Ovary (tissue), 9 donors: ENCODE measurements around the gene P3H4. TPM values are rescaled to one million over a fixed set of nuclear protein-coding genes. Genes with fewer than 3 reads are reported as not detected.

Experiments
- DNase-seq, 5 donors: peaks; one replicate each; pipeline ENCODE4 v3.0.0-alpha.2; 2019 to 2020
- H3K27ac ChIP-seq, 2 donors: fragments of 200-600 bp; one replicate each; pipeline versions ENCODE4 v1.5.1 to v1.8.0; 2019 to 2022
- H3K27me3 ChIP-seq: fragments of 200-600 bp; one replicate; pipeline ENCODE4 v1.8.0; 2022
- H3K36me3 ChIP-seq: fragments of 200-600 bp; sonication (generic); one replicate; pipeline ENCODE4 v1.5.1; 2019
- H3K4me1 ChIP-seq: one replicate; pipeline ENCODE4 v1.8.1; 2013; ENCODE audit warnings: mild to moderate bottlenecking, moderate library complexity; ENCODE audit not compliant: insufficient read depth
- H3K4me3 ChIP-seq: fragments of 200-600 bp; sonication (generic); one replicate; pipeline ENCODE4 v1.5.1; 2017
- H3K9me3 ChIP-seq, 2 donors: fragments of 200-600 bp in 1 of 2; sonication (generic) in 1 of 2; one replicate each; pipeline versions ENCODE4 v1.5.1 to v1.8.1; 2013 to 2019; ENCODE audit warnings: mild to moderate bottlenecking in 1 of 2, moderate library complexity in 1 of 2
- EP300 ChIP-seq: sonication (generic); formaldehyde crosslinking; IDR thresholded peaks from one replicate; pipeline ENCODE4 v1.6.1; 2017; ENCODE audit warnings: antibody characterized with exemption
- POLR2A ChIP-seq: fragments of 450-650 bp; IDR thresholded peaks from one replicate; pipeline ENCODE4 v1.6.1; 2017; ENCODE audit warnings: antibody characterized with exemption, mild to moderate bottlenecking, moderate library complexity
- WGBS, 3 donors: extraction: QIAGEN DNeasy Blood & Tissue Kit in 1 of 3; methylation state at CpG; one replicate each; pipeline versions ENCODE4 v1.1.5 to v1.1.7; 2013 to 2017; 5-methylcytosine and 5-hydroxymethylcytosine counted together
- intact Hi-C, 4 donors: fragments of 100-400 bp; cut with DNase I; formaldehyde crosslinking; loops; one replicate each; pipeline versions ENCODE4 v1.11.0 to v1.15.1; 2022 to 2023
- polyA plus RNA-seq, 2 donors: library from polyadenylated mRNA; stranded (reverse); fragments of 200-250 nt in 1 of 2; fragments of 350-450 nt in 1 of 2; fragmentation: Illumina TruSeq in 1 of 2; extraction: RNeasy Lipid Tissue Mini Kit (QIAGEN cat#74804) in 1 of 2; gene quantifications; one replicate each; pipeline ENCODE4 v1.2.3, GENCODE V29; 2013 to 2014
- total RNA-seq, 7 donors: library from RNA; depleted of rRNA in 2 of 7; stranded (reverse); fragments of >200 nt in 2 of 7; fragmentation: NEBNext Ultra II Directional in 3 of 7; extraction: Animal tissue kit (Norgen Biotek cat#: 25700) in 3 of 7; gene quantifications; one replicate each; pipeline versions ENCODE4 v1.1.0 to v1.2.4, GENCODE V29; 2016 to 2023
- TF ChIP-seq, protein P1 (sequence below), 3 donors: fragments of 450-650 bp in 2 of 3; fragments of 200-600 bp in 1 of 3; IDR thresholded peaks; one replicate each; pipeline versions ENCODE4 v1.5.1 to v1.8.0; 2016 to 2022; ENCODE audit warnings: antibody characterized with exemption in 3 of 3, mild to moderate bottlenecking in 1 of 3
- donor health status: DM: no; HTN: no; CAD: no; lungs with moderate emphysema.
- donor health status: DM: no; HTN: no; CAD: no.
- donor health status: Bipolar disorder and iron deficiency.
- donor health status: DM: yes; HTN: yes; CAD: no.
- donor health status: DM: no; HTN: no; CAD: no.
- donor health status: DM: yes; HTN: yes; CAD: no.

P3H4 gene
- total and polyA plus RNA-seq, 9 donors = 7.7 to 22.1 (median 15.1) TPM

DNA sequence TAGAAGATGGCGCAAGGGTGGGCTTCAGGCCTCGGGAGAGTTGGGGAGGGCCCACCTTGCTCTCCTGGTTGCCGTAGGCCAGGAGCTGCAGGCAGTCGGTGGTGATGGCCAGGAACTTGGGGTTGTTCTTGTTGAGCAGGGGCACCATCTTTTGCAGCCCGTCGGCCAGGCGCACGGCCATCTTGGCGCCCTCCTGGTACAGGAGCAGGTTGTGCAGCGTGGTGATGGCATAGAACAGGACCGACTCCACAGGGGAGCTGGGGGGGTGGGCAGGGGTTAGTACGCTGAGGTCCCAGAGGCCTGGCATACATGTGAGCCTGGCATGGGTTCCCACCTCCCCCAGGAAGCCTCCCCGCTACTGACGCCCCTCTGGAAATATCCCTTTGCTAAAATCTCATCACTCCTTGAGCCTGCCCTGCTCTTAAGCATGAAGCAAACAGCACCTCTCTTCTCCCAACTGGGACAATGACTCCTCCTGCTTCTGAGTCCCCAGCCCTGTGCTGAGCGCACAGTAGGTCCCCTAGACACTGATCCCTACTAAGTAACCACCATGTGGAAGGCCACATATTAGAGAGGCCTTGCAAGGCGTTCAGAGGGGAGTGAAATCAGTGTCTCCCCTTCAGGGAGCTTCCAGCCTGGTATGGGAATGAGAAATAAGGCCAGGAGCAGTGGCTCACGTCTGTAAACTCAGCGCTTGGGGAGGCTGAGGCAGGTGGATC is 44.3 kb downstream of the P3H4 start:
- WGBS, 3 donors = 92 to 95% (median 95%) methylated on average over 17 to 18 of the region's 18 CpGs
- Histone ChIP-seq H3K4me3 (no peak overlapping the region), H3K4me1 (no peaks in the 10 kb centered on the region), H3K9me3 (no peaks in the 10 kb centered on the region), H3K27ac (no peak overlapping the region), H3K36me3 (peaks cover 2% of the 10 kb centered on the region), H3K27me3 (no peaks in the 10 kb centered on the region)
- intact Hi-C loops = no loop called here
- TF ChIP-seq POLR2A (no peak), EP300 (no peak)
- TF ChIP-seq, protein P1, sequence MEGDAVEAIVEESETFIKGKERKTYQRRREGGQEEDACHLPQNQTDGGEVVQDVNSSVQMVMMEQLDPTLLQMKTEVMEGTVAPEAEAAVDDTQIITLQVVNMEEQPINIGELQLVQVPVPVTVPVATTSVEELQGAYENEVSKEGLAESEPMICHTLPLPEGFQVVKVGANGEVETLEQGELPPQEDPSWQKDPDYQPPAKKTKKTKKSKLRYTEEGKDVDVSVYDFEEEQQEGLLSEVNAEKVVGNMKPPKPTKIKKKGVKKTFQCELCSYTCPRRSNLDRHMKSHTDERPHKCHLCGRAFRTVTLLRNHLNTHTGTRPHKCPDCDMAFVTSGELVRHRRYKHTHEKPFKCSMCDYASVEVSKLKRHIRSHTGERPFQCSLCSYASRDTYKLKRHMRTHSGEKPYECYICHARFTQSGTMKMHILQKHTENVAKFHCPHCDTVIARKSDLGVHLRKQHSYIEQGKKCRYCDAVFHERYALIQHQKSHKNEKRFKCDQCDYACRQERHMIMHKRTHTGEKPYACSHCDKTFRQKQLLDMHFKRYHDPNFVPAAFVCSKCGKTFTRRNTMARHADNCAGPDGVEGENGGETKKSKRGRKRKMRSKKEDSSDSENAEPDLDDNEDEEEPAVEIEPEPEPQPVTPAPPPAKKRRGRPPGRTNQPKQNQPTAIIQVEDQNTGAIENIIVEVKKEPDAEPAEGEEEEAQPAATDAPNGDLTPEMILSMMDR (IDR thresholded peaks at IDR 0.05) = no peak
- DNase-seq = no peak

DNA sequence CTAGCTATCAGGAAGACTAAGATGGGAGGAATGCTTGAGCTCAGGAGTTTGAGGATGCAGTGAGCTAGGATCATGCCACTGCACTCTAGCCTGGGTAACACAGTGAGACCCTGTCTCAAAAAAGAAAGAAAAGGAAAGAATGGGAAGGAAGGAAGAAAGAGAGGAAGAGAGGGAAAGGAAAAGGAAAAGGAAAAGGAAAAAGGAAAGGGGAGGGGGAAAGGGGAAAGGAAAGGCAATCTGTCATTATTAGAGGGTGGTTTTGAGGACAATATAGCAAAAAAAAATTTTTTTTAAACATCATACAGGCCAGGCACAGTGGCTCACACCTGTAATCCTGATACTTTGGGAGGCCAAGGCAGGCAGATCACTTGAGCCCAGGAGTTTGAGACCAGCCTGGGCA is 45.6 kb downstream of the P3H4 start:
- Histone ChIP-seq H3K27me3 (no peaks in the 10 kb centered on the region), H3K36me3 (peaks cover 2% of the 10 kb centered on the region), H3K9me3 (no peaks in the 10 kb centered on the region), H3K4me1 (no peaks in the 10 kb centered on the region), H3K4me3 (no peak overlapping the region), H3K27ac (no peak overlapping the region)
- intact Hi-C loops = no loop called here
- TF ChIP-seq POLR2A = no peak
- TF ChIP-seq, protein P1 (IDR thresholded peaks at IDR 0.05) = no peak
- no peak for TF ChIP-seq EP300
- no peak for DNase-seq

- WGBS, 3 donors = 89 to 95% (median 92%) methylated on average over 8 of the region's 8 CpGs
- intact Hi-C loops = no loop called here
- Histone ChIP-seq H3K27me3 (no peaks in the 10 kb centered on the region), H3K4me1 (no peaks in the 10 kb centered on the region), H3K4me3 (no peak overlapping the region), H3K36me3 (peaks cover 2% of the 10 kb centered on the region), H3K9me3 (no peaks in the 10 kb centered on the region), H3K27ac (no peak overlapping the region)
- no peak for TF ChIP-seq EP300
- TF ChIP-seq, protein P1 (IDR thresholded peaks at IDR 0.05) = no peak
- TF ChIP-seq POLR2A = no peak
- no peak for DNase-seq
Measured at GRCh38 chr17:41763327-41763726, 48.4 kb downstream of the P3H4 start.

- Histone ChIP-seq H3K4me1 (no peaks in the 10 kb centered on the region), H3K36me3 (peaks cover 2% of the 10 kb centered on the region)
- WGBS, 3 donors = 95 to 96% (median 96%) methylated on average over 16 of the region's 16 CpGs
Measured at GRCh38 chr17:41762841-41763240, 48.9 kb downstream of the P3H4 start.

More at GRCh38 chr17:41762841-41763240, 48.9 kb downstream of the P3H4 start:
- H3K27me3 ChIP-seq = no peaks in the 10 kb centered on the region
- intact Hi-C loops = no loop called here
- no peak overlapping the region for H3K4me3 ChIP-seq
- no peak overlapping the region for H3K27ac ChIP-seq
- no peak for DNase-seq
- H3K9me3 ChIP-seq = no peaks in the 10 kb centered on the region
- TF ChIP-seq EP300 (no peak), POLR2A (no peak)
- TF ChIP-seq, protein P1 (IDR thresholded peaks at IDR 0.05) = no peak
